ENCODE data around the gene RNF224.

The RNF224 gene

DNA sequence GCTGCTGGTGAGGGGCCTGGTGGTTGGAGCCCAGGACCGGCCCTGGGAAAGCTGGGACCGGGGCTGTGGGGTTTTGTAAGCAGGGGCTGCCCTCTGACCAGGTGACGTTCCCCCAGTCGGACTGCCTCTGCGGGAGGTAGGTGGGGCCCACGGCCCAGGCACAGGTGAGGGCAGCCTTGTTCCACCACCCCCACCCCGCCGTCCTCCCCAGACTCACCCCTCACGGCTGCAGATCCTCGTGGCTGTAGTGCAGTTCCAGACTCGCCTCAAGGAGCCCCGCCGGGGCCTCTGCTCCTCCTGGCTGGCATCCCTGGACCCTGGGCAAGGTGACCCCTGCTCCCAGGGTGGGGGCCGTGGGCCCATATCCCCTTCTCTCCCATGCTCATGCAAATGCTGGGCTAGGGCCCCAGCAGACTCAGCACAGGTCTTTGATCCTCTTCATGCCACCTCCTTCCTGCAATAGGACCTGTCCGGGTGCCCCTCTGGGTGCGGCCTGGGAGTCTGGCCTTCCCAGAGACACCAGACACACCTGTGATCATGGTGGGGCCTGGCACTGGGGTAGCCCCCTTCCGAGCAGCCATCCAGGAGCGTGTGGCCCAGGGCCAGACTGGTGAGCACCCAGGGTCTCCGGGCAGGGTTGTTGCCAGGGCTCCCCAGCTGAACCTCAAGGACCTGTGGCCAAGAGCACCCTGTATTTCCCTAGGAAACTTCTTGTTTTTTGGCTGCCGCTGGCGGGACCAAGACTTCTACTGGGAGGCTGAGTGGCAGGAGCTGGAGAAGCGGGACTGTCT lies 11.9 kb upstream of the RNF224 start:
- no peak for DNase-seq

GRCh38 chr9:137216188-137216965 lies 10.9 kb upstream of the RNF224 start:
- DNase-seq, result no peak

DNA sequence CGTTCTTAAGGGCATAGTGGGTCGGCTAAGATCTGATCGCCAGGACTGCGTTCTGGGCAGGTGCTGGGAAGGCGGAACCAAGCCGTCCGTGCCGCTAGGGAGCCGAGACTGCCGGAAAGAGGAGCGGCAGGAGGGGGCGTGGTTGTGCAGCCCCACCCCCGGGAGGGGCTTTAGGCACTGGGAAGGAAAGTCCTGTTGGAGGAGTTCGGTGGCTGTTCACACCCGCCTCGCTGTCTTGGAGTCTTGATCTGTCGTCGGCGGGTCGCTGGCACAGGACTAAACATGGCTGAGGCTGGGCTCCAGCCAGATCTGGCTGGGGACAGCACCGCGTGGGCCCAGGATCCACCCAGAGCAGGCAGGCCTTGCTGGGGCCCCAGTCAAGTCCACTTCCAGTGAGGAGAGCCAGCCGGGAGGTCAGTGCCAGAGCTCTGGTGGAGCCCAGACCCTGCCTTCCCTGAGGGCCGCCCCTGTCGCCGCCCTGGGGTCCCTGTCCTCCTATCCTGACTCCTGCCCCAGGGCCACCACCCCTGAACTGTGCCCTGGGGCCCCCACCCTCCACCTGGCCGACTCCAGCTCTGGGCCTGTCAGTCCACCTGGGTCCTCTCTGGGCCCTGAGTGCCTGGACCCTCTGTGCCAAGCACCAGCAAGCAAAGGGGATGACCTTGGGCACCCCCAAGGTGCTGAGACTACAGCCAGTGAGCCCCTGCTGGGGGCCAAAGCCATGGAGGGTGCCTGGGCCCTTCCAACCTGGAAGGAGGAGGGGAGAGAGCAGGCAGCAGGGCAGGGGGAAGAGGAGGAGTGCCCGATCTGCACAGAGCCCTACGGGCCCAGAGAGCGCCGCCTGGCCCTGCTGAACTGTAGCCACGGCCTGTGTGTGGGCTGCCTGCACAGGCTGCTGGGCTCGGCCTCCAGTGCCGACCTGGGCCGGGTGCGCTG lies 9.8 kb upstream of the RNF224 start:
- no peak for DNase-seq

DNA sequence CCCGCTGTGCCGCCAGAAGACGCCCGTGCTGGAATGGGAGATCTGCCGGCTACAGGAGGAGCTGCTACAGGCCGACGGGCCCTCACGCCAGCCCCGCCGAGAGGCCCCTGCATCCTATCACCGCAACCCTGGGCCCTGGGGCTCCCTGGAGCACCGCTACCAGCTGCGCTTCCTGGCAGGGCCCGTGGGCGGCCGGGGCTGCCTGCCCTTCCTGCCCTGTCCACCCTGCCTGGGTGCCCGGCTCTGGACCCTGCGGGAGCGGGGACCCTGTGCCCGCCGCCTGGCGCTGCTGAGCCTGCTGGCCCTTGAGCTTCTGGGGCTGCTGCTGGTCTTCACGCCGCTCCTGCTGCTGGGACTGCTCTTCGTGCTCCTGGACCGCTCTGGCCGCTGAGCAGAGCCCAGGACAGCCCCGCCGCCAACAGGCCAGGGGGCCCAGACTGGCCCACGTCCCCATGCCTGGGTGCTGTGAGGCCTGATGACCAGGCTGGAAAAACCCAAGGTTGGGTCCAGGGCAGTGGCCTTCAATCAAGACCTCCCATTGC lies 9.0 kb upstream of the RNF224 start:
- no peak for DNase-seq

DNA sequence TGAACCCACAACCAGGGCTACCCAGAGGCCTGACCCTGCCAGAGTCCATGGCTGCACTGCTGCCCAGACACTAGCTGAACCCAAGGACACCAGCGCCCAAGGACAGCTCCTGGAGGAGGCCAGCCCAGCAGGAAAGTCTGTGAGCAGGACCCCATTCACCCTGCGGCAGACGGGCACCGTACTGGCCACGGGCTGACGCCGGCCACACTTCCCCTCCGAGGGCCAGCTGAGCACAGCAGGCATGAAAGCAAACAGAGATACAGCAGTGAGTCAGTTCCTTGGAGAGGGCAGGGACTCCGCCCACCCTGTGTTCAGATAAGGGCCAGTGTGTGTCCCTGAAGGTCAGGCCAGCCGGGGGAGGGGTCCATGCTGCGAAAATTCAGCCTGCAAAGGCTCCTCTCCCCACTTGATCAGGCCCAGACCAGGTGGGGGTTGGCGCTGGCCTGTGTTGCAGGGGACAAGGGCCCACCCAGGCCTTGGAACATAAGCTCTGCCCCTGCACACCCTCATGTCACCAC lies 8.5 kb upstream of the RNF224 start:
- DNase-seq, result no peak

GRCh38 chr9:137219757-137220316 lies 7.5 kb upstream of the RNF224 start:
- no peak for DNase-seq

DNA sequence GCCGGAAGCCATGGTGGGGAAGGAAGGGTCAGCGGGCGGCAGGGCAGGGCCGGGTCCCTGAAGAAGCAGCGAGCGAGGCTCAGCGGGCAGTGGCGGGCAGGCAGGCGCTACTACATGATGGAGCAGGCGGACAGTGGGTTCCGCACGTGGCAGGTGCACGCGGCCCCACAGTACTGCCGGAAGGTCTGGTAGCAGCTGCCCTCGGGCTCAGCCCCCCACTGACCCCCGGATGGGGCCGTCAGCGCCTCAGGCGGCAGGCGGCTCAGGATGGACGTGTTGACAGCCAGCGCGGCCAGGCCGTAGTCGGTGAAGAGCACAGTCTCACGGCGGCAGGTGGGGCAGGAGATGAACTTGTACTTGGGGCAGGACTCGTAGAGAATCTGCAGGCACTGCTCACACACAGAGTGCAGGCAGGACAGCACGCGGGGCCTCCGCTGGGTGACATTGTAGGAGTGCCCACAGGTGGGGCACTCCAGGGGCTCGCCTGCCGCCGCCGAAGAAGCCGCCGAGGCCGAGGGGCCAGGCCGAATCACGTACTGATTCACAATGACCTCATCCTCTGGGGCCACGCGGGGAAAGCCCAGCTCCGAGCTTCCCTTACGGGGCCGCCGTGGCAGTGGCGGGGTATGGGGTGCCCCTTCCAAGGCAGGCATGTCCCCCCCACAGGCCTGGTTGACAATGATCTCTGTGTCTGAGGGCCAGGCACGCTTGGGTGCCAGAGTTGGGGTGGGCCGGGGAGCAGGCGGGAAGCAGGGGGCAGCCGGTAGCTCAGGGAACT lies 6.8 kb upstream of the RNF224 start:
- no peak for DNase-seq

DNA sequence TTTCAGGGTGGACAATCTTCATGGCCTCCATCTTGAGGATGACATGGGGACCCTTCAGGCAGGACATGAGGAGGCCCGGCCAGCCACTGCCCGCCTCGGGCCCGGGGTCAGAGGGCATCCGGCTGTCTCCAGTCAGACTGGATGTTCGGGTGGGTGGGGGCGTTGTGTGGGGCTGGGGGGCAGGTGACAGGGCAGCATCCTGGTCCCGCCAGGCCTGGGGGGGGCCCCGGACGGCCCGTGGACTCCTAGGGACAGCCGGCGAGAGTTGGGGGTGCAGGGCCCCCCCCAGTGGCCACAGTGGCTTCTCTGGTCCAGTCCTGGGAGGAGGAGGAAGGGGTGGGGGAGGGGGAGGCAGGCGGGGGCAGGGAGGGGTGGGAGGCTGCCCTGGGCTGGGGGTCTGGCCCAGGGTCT lies 6.2 kb upstream of the RNF224 start:
- DNase-seq, result no peak

- DNase-seq, result no peak
These were observed 5.7 kb upstream of the RNF224 start for GRCh38 chr9:137221506-137222111.

DNA sequence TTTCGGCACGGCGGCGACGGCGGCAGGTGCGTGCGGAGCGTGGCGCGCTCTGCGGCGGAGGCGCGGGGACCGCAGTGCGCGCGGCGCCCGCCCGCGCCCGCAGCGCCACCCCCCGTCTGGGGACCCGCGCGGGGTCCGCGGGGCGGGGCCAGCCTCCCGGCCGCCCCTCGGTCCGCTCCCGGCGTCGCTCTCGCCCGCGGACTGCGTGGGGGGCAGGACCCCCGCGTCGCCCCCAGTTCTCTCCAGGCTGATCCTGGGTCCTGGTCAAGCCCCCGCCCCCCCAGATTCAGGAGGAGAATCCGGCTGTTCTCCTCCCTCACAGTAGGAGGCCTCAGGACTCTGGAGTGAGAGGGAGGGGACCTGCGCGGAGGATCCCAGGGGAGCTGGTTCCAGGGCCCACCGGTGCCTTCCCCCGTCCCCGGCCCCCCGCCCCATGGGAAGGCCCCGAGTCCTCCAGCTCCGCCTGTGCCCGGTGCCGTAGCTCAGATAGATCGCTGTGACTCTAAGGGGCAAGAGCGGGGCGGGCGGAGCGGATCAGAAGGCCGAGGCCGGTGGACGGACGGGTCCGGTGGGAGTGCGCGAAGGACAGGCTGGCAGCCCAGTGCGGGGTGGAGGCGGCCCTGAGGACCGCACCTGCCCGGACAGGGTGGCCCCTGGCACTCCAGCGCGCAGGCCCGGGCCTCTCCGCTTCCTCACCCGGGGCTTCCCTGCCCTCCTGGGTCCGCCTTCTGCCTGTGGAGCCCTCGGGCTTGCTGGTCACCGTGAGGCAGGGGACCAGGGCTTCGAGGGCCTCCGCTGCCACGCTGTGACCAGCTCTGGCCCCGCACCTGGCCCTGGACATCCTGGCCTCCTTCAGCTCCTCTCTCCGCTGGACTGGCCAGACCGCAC lies 4.9 kb upstream of the RNF224 start, which contains the start of gene RNF208:
TSS of gene RNF208 (minus strand) at position 51 of the 888 bp plus-strand sequence. CDS start 1,028 bp downstream, outside the sequence.
- no peak for DNase-seq

DNA sequence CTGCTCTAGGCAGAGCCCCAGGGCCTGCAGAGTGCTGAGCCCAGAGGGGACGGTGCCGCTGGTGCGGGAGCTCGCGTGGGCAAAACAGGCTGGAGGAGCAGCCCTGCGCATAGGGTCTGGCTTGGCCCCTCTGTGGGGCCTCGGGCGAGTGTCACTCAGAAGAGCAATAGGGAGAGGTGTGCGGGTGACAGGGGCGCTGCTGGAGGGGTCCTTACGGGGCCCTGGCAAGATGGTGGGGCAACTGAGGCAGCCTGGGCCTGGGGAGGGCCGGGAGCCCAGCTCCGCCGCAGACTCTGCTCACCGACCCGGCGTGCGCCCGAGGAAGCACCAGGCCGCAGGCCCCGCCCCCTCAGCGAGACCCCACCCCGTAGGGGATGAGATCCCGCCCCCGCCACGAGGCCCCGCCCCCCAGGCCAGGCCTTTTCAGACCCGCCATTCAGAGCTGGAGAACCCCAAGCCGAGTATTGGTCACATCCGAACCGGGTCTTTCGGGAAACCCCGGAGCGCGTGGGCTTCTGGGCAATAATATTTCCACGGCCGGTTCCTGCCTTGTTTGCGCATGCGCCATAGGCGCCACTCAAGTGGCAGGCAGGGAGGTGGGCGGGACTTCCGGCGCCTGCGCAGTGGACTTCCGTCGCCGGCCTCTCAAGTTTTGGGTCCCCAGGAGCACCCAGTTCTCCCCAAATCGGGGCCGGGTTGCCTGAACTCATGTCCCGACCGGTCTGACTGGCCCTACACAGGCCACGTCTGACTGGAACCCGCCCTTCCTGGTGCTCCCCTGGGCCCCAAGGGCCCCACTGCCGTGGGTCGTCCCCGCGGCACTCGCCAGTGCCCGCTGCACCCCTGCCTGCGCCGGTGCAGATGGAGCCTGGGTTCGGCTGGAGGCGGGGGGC lies 4.0 kb upstream of the RNF224 start:
- peak; percentile 99 for DNase-seq

GRCh38 chr9:137224830-137225694 lies 2.2 kb upstream of the RNF224 start, which contains the start of gene CYSRT1:
TSS of gene CYSRT1 (plus strand) at chr9:137225174. CDS start at chr9:137225622, 448 bp downstream.
- no peak for DNase-seq

GRCh38 chr9:137225699-137226331 lies 1.5 kb upstream of the RNF224 start:
- no peak for DNase-seq

DNA sequence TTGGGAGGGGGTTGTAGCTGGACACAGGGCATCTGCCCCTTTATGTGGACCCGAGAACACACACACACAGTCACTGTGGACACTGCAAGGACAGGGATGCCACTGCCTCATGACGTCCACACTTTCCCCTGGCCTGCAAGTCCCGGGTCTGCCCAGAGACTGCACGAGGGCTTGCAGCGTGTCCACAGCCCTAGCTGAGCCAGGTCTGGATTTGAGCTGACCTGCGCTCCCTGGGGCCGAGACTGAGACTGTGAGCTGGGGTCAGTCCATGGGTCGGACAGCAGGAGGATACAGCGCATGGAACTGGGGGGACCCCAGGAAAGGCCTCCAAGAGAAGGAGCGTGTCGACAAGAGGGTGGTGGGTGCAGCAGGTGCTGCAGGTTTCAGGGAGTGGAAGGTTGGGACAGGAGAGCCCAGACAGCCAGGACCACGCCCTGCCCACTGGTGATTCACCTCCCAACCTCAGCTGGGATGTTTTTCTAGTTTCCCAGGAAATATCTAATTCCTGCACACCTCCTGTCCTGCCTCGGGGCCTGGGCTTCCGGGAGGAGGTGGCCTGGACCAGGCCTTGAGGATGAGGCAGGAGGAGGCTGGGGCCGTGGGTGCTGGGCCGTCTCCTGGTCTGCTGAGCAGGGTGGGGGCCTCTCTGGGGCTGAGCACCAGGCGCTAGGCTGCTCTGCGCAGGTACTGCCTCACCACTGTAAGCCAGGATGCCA lies 806 bp upstream of the RNF224 start:
- DNase-seq, result no peak

DNA sequence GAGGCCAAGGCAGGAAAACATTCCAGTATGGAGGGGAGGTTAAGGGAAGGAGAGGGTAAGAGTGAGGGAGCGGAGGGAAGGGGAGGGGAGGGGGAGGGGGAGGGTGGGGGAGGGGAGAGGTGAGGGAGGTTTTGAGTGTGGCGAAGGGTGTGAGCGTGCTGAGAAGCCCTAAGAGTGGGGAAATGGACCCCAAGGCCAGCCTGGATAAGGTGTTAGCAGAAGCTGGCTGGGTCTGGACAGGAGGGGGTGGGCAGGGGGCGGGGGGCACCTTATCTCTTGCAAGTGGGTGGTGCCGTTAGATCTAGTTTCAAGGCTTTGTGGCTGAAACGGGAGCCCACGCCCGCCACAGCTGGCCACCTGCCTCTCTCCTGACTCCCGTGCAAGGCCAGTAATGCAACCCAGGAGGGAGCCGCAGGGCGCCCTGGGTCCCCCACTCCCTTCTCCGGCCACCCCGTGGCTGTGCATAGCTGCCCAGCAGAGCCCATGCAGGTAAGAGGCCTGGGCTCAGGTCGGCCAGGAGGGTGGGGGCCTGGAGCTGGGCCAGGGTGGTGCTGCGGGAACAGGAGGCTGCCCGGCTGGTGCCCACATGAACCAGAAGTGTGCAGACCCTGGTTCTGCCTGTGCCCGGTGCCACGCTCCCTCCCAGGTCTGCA lies 677 bp downstream of the RNF224 start:
- no peak for DNase-seq

GRCh38 chr9:137228506-137228967 lies 1.2 kb downstream of the RNF224 start:
- DNase-seq, result no peak
